GM12878 (cell line): ENCODE results near the gene SYMPK. TPM values are rescaled to one million over a fixed set of nuclear protein-coding genes. Genes with fewer than 3 reads are reported as not detected.

Source experiments
- ATF7 ChIP-seq: fragments of 450-650 bp; IDR thresholded peaks from 2 replicates; pipeline ENCODE4 v1.6.1; 2016; ENCODE audit warnings: low read depth, mild to moderate bottlenecking
- BRCA1 ChIP-seq: IDR thresholded peaks from 2 replicates; pipeline ENCODE4 v1.6.1; 2011; ENCODE audit warnings: low read depth, low read length, improper control_type of control experiment
- CBX5 ChIP-seq: sonication (generic); IDR thresholded peaks from 2 replicates; pipeline ENCODE4 v1.6.1; 2016; ENCODE audit warnings: low read depth, moderate library complexity, mild to moderate bottlenecking, inconsistent platforms
- DPF2 ChIP-seq: fragments of 450-650 bp; IDR thresholded peaks from 2 replicates; pipeline ENCODE4 v1.6.1; 2017; ENCODE audit warnings: mild to moderate bottlenecking
- ESRRA ChIP-seq: IDR thresholded peaks from 2 replicates; pipeline ENCODE4 v1.6.1; 2012; ENCODE audit warnings: mild to moderate bottlenecking, low read length, improper control_type of control experiment
- HDAC2 ChIP-seq: fragments of 200-600 bp; sonication (generic); IDR thresholded peaks from 2 replicates; pipeline ENCODE4 v1.6.1; 2017
- HDGF ChIP-seq: fragments of 450-650 bp; IDR thresholded peaks from 2 replicates; pipeline ENCODE4 v1.6.1; 2016; ENCODE audit warnings: antibody characterized with exemption
- IKZF1 ChIP-seq: fragments of 450-650 bp; conservative IDR thresholded peaks from 2 replicates; pipeline ENCODE4 v1.6.1; 2017; ENCODE audit warnings: antibody characterized with exemption, mild to moderate bottlenecking
- NFXL1 ChIP-seq: fragments of 450-650 bp; IDR thresholded peaks from 2 replicates; pipeline ENCODE4 v1.6.1; 2017; ENCODE audit warnings: antibody characterized with exemption, mild to moderate bottlenecking, borderline replicate concordance
- POLR2AphosphoS5 ChIP-seq: IDR thresholded peaks from 2 replicates; pipeline ENCODE4 v1.6.1; 2011; ENCODE audit warnings: mild to moderate bottlenecking, low read length, inconsistent platforms
- RAD21 ChIP-seq: IDR thresholded peaks from 2 replicates; pipeline ENCODE4 v1.6.1; 2011; ENCODE audit warnings: mild to moderate bottlenecking, low read depth, low read length, moderate library complexity; ENCODE audit not compliant: insufficient read depth
- RAD51 ChIP-seq: fragments of 450-650 bp; IDR thresholded peaks from 2 replicates; pipeline ENCODE4 v1.6.1; 2016; ENCODE audit warnings: moderate library complexity, mild to moderate bottlenecking, inconsistent platforms
- RB1 ChIP-seq: fragments of 450-650 bp; formaldehyde crosslinking; IDR thresholded peaks from 2 replicates; pipeline ENCODE4 v1.6.1; 2017; ENCODE audit warnings: mild to moderate bottlenecking, borderline replicate concordance
- SMAD1 ChIP-seq: fragments of 450-650 bp; IDR thresholded peaks from 2 replicates; pipeline ENCODE4 v1.6.1; 2018; ENCODE audit warnings: mild to moderate bottlenecking, low read depth; ENCODE audit not compliant: partially characterized antibody
- SPI1 ChIP-seq: IDR thresholded peaks from 2 replicates; pipeline ENCODE4 v1.6.1; 2011; ENCODE audit warnings: low read depth, mild to moderate bottlenecking, low read length, moderate library complexity, borderline replicate concordance; ENCODE audit not compliant: insufficient read depth
- SREBF2 ChIP-seq: IDR thresholded peaks from 2 replicates; pipeline ENCODE4 v1.6.1; 2012; ENCODE audit warnings: mild to moderate bottlenecking, low read length
- YBX1 ChIP-seq: fragments of 450-650 bp; IDR thresholded peaks from 2 replicates; pipeline ENCODE4 v1.6.1; 2016; ENCODE audit warnings: antibody characterized with exemption
- ZNF207 ChIP-seq: fragments of 450-650 bp; IDR thresholded peaks from 2 replicates; pipeline ENCODE4 v1.6.1; 2014; ENCODE audit warnings: antibody characterized with exemption, mild to moderate bottlenecking, borderline replicate concordance
- ZZZ3 ChIP-seq: IDR thresholded peaks from 2 replicates; pipeline ENCODE4 v1.6.1; 2011; ENCODE audit warnings: low read depth; ENCODE audit not compliant: control insufficient read depth, insufficient read length
- polyA plus RNA-seq, 11 experiments: library from polyadenylated mRNA; depleted of rRNA in 4 of 11; unstranded in 6 of 11; stranded (reverse) in 5 of 11; fragments of >200 nt; fragmentation: Nextera tagmentation in 4 of 11; fragmentation: Illumina TruSeq in 1 of 11; extraction: Ambion mirVana in 4 of 11; extraction: Trizol in 1 of 11; gene quantifications; 1 replicate in 1 of 11; 2 replicates in 10 of 11; pipeline versions ENCODE4 v1.2.1 to v1.2.3, GENCODE V29; 2011 to 2016; ENCODE audit warnings: inconsistent platforms in 2 of 11, missing spikeins in 2 of 11, low read depth in 1 of 11
- total RNA-seq, 4 experiments: library from RNA; depleted of rRNA in 3 of 4; stranded (reverse); fragments of >200 nt in 3 of 4; fragmentation: Illumina TruSeq in 1 of 4; extraction: Trizol in 1 of 4; gene quantifications; 2 replicates each; pipeline versions ENCODE4 v1.2.1 to v1.2.3, GENCODE V29; 2013 to 2021
- TF ChIP-seq, protein P1 (sequence below): fragments of 450-650 bp; IDR thresholded peaks from 2 replicates; pipeline ENCODE4 v1.6.1; 2014; ENCODE audit warnings: mild to moderate bottlenecking
- TF ChIP-seq, protein P2 (sequence below): fragments of 450-650 bp; IDR thresholded peaks from 2 replicates; pipeline ENCODE4 v1.6.1; 2017; ENCODE audit warnings: mild to moderate bottlenecking
- TF ChIP-seq, protein P3 (sequence below): fragments of 450-650 bp; IDR thresholded peaks from 2 replicates; pipeline ENCODE4 v1.6.1; 2017; ENCODE audit warnings: low read depth, mild to moderate bottlenecking, moderate library complexity
- TF ChIP-seq, protein P4 (sequence below): fragments of 450-650 bp; IDR thresholded peaks from 2 replicates; pipeline ENCODE4 v1.6.1; 2016; ENCODE audit warnings: mild to moderate bottlenecking
- TF ChIP-seq, protein P5 (sequence below): fragments of 450-650 bp; conservative IDR thresholded peaks from 2 replicates; pipeline ENCODE4 v1.6.1; 2017; ENCODE audit warnings: mild to moderate bottlenecking, moderate library complexity

SYMPK gene
- total and polyA plus RNA-seq, 10 of the 15 experiments (the other 5 are each of a cell fraction or from before 2014, with no cell fraction given), result 0.49 to 109 (median 42.5) TPM

DNA sequence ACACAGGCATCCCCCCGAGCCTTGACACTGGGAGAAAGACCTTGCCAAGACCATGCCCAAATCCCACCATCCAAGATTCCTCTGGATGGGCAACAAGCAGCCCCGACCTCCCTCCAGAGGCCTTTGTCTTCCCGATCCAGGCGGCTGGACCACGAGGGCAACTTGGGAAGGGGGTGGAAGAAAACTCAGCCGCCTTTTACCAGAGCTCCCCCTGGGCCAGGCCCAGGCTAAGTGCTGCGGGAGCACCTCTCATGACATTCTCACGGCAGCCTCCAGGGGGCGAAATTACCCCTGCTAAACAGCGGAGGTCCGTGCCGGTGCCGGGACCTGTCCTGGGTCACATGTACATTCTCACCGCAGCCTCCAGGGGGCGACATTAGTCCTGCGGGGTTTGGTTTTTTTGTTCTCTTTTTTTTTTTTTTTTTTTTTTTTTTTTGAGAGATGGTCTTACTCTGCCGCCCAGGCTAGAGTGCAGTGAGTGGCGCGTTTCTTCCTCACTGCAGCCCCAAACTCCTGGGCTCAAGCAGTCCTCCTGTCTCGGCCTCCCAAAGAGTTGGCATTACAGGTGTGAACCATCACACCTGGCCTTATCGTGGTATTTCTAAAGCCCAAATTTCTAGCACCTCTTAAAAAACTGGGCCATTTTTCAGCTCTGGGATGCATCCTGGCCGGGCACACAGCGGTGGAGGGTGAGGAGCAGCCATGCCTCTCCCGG, 45.8 kb downstream of the SYMPK start (continued):
- no peak for TF ChIP-seq ZZZ3
- no peak for TF ChIP-seq ZNF207
- TF ChIP-seq SMAD1, result no peak
- TF ChIP-seq, protein P1, sequence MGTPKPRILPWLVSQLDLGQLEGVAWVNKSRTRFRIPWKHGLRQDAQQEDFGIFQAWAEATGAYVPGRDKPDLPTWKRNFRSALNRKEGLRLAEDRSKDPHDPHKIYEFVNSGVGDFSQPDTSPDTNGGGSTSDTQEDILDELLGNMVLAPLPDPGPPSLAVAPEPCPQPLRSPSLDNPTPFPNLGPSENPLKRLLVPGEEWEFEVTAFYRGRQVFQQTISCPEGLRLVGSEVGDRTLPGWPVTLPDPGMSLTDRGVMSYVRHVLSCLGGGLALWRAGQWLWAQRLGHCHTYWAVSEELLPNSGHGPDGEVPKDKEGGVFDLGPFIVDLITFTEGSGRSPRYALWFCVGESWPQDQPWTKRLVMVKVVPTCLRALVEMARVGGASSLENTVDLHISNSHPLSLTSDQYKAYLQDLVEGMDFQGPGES, result no peak
- TF ChIP-seq, protein P2, sequence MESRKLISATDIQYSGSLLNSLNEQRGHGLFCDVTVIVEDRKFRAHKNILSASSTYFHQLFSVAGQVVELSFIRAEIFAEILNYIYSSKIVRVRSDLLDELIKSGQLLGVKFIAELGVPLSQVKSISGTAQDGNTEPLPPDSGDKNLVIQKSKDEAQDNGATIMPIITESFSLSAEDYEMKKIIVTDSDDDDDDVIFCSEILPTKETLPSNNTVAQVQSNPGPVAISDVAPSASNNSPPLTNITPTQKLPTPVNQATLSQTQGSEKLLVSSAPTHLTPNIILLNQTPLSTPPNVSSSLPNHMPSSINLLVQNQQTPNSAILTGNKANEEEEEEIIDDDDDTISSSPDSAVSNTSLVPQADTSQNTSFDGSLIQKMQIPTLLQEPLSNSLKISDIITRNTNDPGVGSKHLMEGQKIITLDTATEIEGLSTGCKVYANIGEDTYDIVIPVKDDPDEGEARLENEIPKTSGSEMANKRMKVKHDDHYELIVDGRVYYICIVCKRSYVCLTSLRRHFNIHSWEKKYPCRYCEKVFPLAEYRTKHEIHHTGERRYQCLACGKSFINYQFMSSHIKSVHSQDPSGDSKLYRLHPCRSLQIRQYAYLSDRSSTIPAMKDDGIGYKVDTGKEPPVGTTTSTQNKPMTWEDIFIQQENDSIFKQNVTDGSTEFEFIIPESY, result no peak
- TF ChIP-seq CBX5, result peak; percentile 57; the same call in 1 of the 2 replicates
- peak; percentile 82 for TF ChIP-seq RAD51
- TF ChIP-seq ESRRA, result peak; percentile 54; the same call in 1 of the 2 replicates
- peak; percentile 70 for TF ChIP-seq RAD21
- TF ChIP-seq HDAC2, result no peak
- no peak for TF ChIP-seq SREBF2
- no peak for TF ChIP-seq IKZF1
- TF ChIP-seq, protein P3, sequence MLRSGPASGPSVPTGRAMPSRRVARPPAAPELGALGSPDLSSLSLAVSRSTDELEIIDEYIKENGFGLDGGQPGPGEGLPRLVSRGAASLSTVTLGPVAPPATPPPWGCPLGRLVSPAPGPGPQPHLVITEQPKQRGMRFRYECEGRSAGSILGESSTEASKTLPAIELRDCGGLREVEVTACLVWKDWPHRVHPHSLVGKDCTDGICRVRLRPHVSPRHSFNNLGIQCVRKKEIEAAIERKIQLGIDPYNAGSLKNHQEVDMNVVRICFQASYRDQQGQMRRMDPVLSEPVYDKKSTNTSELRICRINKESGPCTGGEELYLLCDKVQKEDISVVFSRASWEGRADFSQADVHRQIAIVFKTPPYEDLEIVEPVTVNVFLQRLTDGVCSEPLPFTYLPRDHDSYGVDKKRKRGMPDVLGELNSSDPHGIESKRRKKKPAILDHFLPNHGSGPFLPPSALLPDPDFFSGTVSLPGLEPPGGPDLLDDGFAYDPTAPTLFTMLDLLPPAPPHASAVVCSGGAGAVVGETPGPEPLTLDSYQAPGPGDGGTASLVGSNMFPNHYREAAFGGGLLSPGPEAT, result no peak
- TF ChIP-seq, protein P4, sequence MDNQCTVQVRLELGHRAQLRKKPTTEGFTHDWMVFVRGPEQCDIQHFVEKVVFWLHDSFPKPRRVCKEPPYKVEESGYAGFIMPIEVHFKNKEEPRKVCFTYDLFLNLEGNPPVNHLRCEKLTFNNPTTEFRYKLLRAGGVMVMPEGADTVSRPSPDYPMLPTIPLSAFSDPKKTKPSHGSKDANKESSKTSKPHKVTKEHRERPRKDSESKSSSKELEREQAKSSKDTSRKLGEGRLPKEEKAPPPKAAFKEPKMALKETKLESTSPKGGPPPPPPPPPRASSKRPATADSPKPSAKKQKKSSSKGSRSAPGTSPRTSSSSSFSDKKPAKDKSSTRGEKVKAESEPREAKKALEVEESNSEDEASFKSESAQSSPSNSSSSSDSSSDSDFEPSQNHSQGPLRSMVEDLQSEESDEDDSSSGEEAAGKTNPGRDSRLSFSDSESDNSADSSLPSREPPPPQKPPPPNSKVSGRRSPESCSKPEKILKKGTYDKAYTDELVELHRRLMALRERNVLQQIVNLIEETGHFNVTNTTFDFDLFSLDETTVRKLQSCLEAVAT, result peak; percentile 67; the same call in 1 of the 2 replicates
- no peak for TF ChIP-seq BRCA1
- TF ChIP-seq YBX1, result no peak
- TF ChIP-seq POLR2AphosphoS5, result peak; percentile 52
- TF ChIP-seq SPI1, result no peak
- TF ChIP-seq NFXL1, result no peak
- TF ChIP-seq HDGF, result peak; percentile 70; the same call in 1 of the 2 replicates
- TF ChIP-seq, protein P5, sequence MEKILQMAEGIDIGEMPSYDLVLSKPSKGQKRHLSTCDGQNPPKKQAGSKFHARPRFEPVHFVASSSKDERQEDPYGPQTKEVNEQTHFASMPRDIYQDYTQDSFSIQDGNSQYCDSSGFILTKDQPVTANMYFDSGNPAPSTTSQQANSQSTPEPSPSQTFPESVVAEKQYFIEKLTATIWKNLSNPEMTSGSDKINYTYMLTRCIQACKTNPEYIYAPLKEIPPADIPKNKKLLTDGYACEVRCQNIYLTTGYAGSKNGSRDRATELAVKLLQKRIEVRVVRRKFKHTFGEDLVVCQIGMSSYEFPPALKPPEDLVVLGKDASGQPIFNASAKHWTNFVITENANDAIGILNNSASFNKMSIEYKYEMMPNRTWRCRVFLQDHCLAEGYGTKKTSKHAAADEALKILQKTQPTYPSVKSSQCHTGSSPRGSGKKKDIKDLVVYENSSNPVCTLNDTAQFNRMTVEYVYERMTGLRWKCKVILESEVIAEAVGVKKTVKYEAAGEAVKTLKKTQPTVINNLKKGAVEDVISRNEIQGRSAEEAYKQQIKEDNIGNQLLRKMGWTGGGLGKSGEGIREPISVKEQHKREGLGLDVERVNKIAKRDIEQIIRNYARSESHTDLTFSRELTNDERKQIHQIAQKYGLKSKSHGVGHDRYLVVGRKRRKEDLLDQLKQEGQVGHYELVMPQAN, result no peak
- peak; percentile 57; the same call in 1 of the 2 replicates for TF ChIP-seq RB1
- no peak for TF ChIP-seq ATF7
- no peak for TF ChIP-seq DPF2
